SK-N-MC (cell line): ENCODE results near the gene FNDC3A.

ENCODE experiments used
- EZH2 ChIP-seq: fragments of 200-600 bp; sonication (generic); IDR thresholded peaks from one replicate; pipeline ENCODE4 v1.6.1; 2017; ENCODE audit warnings: antibody characterized with exemption
- FOXP2 ChIP-seq: optimal IDR thresholded peaks from 2 replicates; pipeline ENCODE3; 2011; ENCODE audit warnings: mild to moderate bottlenecking, moderate library complexity; ENCODE audit not compliant: insufficient read depth; ENCODE audit errors: extremely low read length, control extremely low read depth
- POLR2AphosphoS5 ChIP-seq: IDR thresholded peaks from 2 replicates; pipeline ENCODE4 v1.6.1; 2012; ENCODE audit warnings: mild to moderate bottlenecking, low read depth, low read length, borderline replicate concordance

DNA sequence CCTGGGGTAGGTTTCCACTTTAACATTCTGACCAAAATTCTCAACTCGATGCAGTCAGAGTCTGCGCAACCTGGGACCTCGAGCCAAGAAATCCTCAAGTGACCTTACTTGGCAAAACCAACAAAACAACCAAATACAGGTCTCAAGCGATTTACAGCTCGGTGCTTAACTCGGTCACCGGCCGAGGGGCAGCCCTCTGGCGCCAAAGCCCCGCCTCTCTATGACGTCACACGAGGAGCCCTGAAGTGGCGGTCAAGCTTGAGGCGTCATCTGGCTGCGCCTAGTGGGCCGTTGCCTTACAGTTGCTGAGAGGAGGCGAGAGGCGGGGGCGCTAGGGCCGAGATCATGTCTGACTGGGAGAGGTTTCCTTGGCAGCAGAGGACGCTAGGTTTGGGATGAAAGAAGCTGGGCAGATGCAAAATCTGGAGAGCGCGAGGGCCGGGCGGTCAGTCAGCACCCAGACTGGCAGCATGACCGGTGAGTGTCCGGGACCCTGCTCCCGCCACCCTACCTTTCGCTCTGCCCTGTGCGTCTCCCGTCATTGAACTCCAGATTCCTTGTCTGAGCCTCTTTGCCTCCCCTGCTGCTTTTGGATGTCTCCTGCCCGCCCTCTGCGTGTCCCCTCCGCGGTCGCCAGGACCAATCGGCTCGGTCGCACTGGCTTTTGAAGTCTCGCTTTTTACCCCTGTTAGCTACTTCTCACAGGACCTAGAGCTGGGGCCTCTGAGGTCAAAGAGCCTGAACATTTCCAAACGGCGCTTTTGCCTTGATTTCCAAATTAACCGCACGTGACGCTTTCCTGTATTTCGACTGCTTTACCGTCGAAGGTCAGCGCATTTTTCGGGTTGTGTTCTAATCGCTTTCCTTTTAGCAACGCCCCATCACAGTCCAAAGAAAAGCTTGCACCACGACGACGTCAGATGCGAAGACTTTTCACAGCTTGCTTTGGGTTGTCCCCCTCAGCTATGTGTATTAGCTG is 272.2 kb downstream of the FNDC3A start, which contains the start of gene CDADC1:
- TF ChIP-seq EZH2 (no peak), POLR2AphosphoS5 (peak; percentile 93), FOXP2 (no peak)
